ENCODE results near the gene CRYL1. TPM values are rescaled to one million over a fixed set of nuclear protein-coding genes. Genes with fewer than 3 reads are reported as not detected.

The CRYL1 gene
- total and polyA plus RNA-seq, 2 of the 8 experiments (the other 6 are each of a cell fraction or from before 2014, with no cell fraction given), result 1.9 to 6.4 TPM

- H2BK5ac ChIP-seq (ENCODE audit: low read depth, low read length), result no peak overlapping the region
- H3K9ac ChIP-seq (replicated peaks in 1 of 4; ENCODE audit: extremely low read depth in 1 of 4, low read depth in 3 of 4, low read length in 3 of 4), result no peak overlapping the region
- H3K4me3 ChIP-seq (ENCODE audit: extremely low read depth in 1 of 4, insufficient read depth in 2 of 4, low read depth in 3 of 4, low read length in 4 of 4), result no peak overlapping the region
- FAIRE-seq (no peak), DNase-seq (ENCODE audit: low read depth in 1 of 2, low spot score in 2 of 2) (no peak)
- H2AK5ac ChIP-seq (ENCODE audit: low read depth, low read length), result no peak overlapping the region
- no peak overlapping the region for H4K5ac ChIP-seq (ENCODE audit: insufficient read length, low read depth, low read length)
- no peaks in the 10 kb centered on the region for H4K20me1 ChIP-seq (replicated peaks in 1 of 2; ENCODE audit: control insufficient read depth in 1 of 2, insufficient read depth in 2 of 2, low read length in 2 of 2)
- H3K27ac ChIP-seq (ENCODE audit: low read depth, low read length), result no peak overlapping the region
- no peak overlapping the region for H4K8ac ChIP-seq (ENCODE audit: extremely low read depth, insufficient read depth, low read length)
- H3K23me2 ChIP-seq (ENCODE audit: low read depth, low read length), result no peaks in the 10 kb centered on the region
- H3K4me2 ChIP-seq (ENCODE audit: insufficient read depth in 1 of 2, low read depth in 2 of 2, low read length in 2 of 2), result no peak overlapping the region
- no peak overlapping the region for H2BK15ac ChIP-seq (ENCODE audit: low read length)
- H2BK20ac ChIP-seq (ENCODE audit: low read length), result no peak overlapping the region
- H3K79me2 ChIP-seq (ENCODE audit: control insufficient read depth in 1 of 2, insufficient read depth in 2 of 2, low read length in 2 of 2), result no peaks in the 10 kb centered on the region
- no peak overlapping the region for H3K23ac ChIP-seq (ENCODE audit: insufficient read length)
- H3K36me3 ChIP-seq (ENCODE audit: control insufficient read depth in 2 of 4, insufficient read depth in 4 of 4, low read length in 3 of 4), result no peaks in the 10 kb centered on the region; a peak in 1 of 8 replicates
- no peaks in the 10 kb centered on the region; the same call in 1 of the 2 replicates for H3K79me1 ChIP-seq (ENCODE audit: low read depth, low read length)
- H2BK12ac ChIP-seq (ENCODE audit: low read depth, low read length), result no peak overlapping the region
- no peak overlapping the region for H3K18ac ChIP-seq (ENCODE audit: extremely low read depth, low read length)
- H3K4ac ChIP-seq (replicated peaks; ENCODE audit: insufficient read length, low read depth, low read length), result no peak overlapping the region
- H3K14ac ChIP-seq (ENCODE audit: insufficient read length), result no peak overlapping the region
- no peak overlapping the region for H4K91ac ChIP-seq (replicated peaks; ENCODE audit: insufficient read length, low read length)
- 77% methylated on average over 5 of the region's 5 CpGs; no CpG with 5 or more reads in 1 of the 2 experiments for WGBS, 2 experiments (ENCODE audit: extremely low coverage in 1 of 2, insufficient coverage in 1 of 2, insufficient read length in 1 of 2, insufficient replicate concordance in 2 of 2, low coverage in 1 of 2, low lambda C conversion rate in 2 of 2, missing lambda C conversion rate in 1 of 2)
- no peak overlapping the region for H2BK120ac ChIP-seq (replicated peaks; ENCODE audit: low read depth, low read length)
- peaks cover 0 to 10% (median 2%) of the 10 kb centered on the region in 4 experiments; a peak in 3 of 7 replicates for H3K4me1 ChIP-seq (replicated peaks in 1 of 4; ENCODE audit: control insufficient read depth in 3 of 4, insufficient read depth in 4 of 4, low read length in 3 of 4)
- TF ChIP-seq ASH2L (IDR thresholded peaks at IDR 0.05; ENCODE audit: low read length) (no peak), E2F6 (IDR thresholded peaks at IDR 0.05) (no peak), BACH1 (IDR thresholded peaks at IDR 0.05; ENCODE audit: low read length) (no peak), BRCA1 (IDR thresholded peaks at IDR 0.05; ENCODE audit: low read depth, low read length) (no peak), HDAC6 (IDR thresholded peaks at IDR 0.05; ENCODE audit: low read depth, low read length) (no peak), EZH2 (IDR thresholded peaks at IDR 0.05; ENCODE audit: low read depth, low read length, severe bottlenecking) (no peak)
- H3K9me3 ChIP-seq (ENCODE audit: insufficient read depth in 2 of 2, low read depth in 1 of 2, low read length in 1 of 2), result 0 out of 4 replicates have a peak, but pooled peaks cover 0 to 7% of the 10 kb centered on the region in 2 experiments
- H3K56ac ChIP-seq (replicated peaks; ENCODE audit: insufficient read length, low read depth, low read length), result no peak overlapping the region
- H3K27me3 ChIP-seq (replicated peaks in 1 of 4; ENCODE audit: control insufficient read depth in 3 of 4, extremely low read depth in 1 of 4, insufficient read depth in 3 of 4, low read length in 3 of 4), result no peaks in the 10 kb centered on the region
- H2AFZ ChIP-seq (ENCODE audit: low read length), result no peak overlapping the region
- POLR2A ChIA-PET (ENCODE audit: partially characterized antibody), result no interaction called here
- CTCF ChIA-PET (ENCODE audit: partially characterized antibody), result interaction anchor here (0.6 to 1.4 kb wide), 3 partner anchors 10 to 251 kb away, joined by 3 to 6 read pairs (median 3); no protein-coding TSS in a partner anchor
Measured at GRCh38 chr13:20441056-20441455, 84.6 kb downstream of the CRYL1 start.
